ENCODE data around the gene FBXL14. TPM values are rescaled to one million over a fixed set of nuclear protein-coding genes. Genes with fewer than 3 reads are reported as not detected.

FBXL14 gene
- total RNA-seq, 2 donors from 2014 or later: 21.3 to 28.7 TPM

DNA sequence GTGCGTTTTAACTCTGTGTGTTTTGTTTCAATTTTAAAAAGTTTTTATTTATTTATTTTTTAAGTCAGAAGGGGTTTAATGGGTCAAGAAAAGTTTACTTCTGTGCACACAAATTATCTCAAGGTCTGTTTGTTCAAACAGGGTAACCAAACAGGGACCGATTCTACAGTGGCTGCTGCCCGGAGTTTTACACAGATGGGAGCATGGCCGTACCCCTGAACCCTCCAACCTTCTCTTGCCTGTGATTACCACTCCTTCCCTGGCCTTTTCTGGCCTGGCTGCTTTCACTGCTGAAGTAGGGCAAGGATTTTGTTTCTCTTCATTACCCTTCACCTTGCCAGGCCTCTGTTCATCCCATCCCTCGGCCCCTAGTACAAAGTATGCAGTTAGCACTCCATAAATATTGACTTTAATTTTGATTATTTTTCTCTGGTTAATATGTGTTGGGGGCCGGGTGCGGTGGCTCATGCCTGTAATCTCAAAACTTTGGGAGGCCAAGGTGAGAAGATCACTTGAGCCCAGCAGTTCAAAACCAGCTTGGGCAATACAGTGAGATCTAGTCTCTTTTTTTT, 15.8 kb upstream of the FBXL14 start:
- H3K36me3 ChIP-seq: no peaks in the 10 kb centered on the region
- no peaks in the 10 kb centered on the region for H3K27me3 ChIP-seq (replicated peaks; ENCODE audit: insufficient read depth)
- 62% methylated on average over 7 of the region's 7 CpGs for WGBS
- no peak overlapping the region for H3K4me3 ChIP-seq
- no peak for DNase-seq (ENCODE audit: low spot score)
- TF ChIP-seq POLR2AphosphoS5 (IDR thresholded peaks at IDR 0.05): no peak
- TF ChIP-seq, protein P1, sequence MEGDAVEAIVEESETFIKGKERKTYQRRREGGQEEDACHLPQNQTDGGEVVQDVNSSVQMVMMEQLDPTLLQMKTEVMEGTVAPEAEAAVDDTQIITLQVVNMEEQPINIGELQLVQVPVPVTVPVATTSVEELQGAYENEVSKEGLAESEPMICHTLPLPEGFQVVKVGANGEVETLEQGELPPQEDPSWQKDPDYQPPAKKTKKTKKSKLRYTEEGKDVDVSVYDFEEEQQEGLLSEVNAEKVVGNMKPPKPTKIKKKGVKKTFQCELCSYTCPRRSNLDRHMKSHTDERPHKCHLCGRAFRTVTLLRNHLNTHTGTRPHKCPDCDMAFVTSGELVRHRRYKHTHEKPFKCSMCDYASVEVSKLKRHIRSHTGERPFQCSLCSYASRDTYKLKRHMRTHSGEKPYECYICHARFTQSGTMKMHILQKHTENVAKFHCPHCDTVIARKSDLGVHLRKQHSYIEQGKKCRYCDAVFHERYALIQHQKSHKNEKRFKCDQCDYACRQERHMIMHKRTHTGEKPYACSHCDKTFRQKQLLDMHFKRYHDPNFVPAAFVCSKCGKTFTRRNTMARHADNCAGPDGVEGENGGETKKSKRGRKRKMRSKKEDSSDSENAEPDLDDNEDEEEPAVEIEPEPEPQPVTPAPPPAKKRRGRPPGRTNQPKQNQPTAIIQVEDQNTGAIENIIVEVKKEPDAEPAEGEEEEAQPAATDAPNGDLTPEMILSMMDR (IDR thresholded peaks at IDR 0.05): no peak
- TF ChIP-seq POLR2A (IDR thresholded peaks at IDR 0.05): no peak
- no peak overlapping the region for H3K27ac ChIP-seq
- intact Hi-C loops (cut with DNase I): no loop called here
- peaks cover 14% of the 10 kb centered on the region for H3K4me1 ChIP-seq (replicated peaks)
- no peaks in the 10 kb centered on the region for H3K9me3 ChIP-seq

DNA sequence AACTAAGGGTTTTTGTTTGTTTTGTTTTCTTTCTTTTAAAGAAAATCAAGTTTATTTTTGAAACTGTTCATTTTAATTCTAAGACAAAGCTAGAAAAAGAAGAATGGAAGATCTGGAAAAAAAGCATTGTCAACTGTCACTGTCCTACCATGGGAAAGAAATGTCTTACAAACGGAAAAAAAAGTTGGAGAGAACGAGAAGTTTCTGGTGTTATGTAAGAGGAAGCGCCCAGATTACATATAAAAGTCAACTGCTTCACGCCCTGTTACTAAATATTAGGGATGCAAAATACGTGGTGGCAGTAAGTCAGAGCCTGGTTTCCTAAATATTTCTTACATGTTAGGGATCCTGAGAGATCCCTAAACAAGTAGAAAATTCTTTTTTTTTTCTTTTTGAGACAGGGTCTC, 14.3 kb upstream of the FBXL14 start:
- 23% methylated on average over 5 of the region's 5 CpGs for WGBS
- intact Hi-C loops (cut with DNase I): no loop called here
- Histone ChIP-seq H3K4me3 (no peak overlapping the region), H3K9me3 (no peaks in the 10 kb centered on the region), H3K27ac (peak overlapping the region; percentile 73 to 92), H3K4me1 (replicated peaks) (peaks cover 18% of the 10 kb centered on the region), H3K36me3 (no peaks in the 10 kb centered on the region), H3K27me3 (replicated peaks; ENCODE audit: insufficient read depth) (no peaks in the 10 kb centered on the region)
- peak; percentile 78 for TF ChIP-seq POLR2AphosphoS5 (IDR thresholded peaks at IDR 0.05)
- TF ChIP-seq, protein P1 (IDR thresholded peaks at IDR 0.05): no peak
- peak; percentile 40 for DNase-seq (ENCODE audit: low spot score)

DNA sequence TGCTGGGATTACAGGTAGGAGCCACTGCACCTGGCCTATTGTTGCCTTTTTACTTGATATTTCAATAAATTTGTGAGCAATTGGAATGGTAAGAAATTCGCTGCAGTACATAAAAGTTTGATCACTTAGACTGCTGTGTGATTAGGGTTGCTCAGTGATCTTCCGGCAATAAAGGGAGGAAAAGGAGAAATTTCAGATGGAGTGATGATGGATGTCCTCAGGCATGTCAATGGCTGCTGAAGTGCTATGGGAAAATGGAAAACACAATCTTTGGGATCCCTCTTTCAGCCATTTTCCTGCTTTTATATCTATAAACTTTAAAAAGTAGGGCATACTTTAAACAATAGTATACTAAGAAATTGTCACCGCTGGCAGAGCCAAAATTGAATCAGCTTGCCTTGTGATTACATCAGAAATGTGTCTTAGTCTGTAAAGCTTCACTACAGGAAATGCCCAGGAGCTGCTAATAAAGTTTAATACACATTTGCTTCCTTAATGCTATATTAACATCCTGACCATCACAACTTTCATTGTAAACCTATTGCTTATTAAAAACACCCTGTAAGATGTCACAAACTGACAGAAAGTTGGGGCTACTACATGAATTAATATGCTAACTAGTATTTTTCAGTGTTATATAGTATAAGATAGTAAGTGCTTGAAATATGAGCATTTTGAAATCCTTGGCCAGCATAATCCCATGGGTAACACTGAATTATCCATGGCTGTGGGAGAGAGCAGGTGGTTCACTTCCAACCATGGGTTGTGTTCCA, 13.7 kb upstream of the FBXL14 start:
- Histone ChIP-seq H3K4me1 (replicated peaks) (peaks cover 18% of the 10 kb centered on the region), H3K36me3 (no peaks in the 10 kb centered on the region), H3K4me3 (no peak overlapping the region), H3K27me3 (replicated peaks; ENCODE audit: insufficient read depth) (no peaks in the 10 kb centered on the region), H3K27ac (peak overlapping the region; percentile 73 to 92), H3K9me3 (no peaks in the 10 kb centered on the region)
- TF ChIP-seq, protein P1 (IDR thresholded peaks at IDR 0.05): no peak
- intact Hi-C loops (cut with DNase I): no loop called here
- no peak for DNase-seq (ENCODE audit: low spot score)
- 76% methylated on average over 3 of the region's 3 CpGs for WGBS

DNA sequence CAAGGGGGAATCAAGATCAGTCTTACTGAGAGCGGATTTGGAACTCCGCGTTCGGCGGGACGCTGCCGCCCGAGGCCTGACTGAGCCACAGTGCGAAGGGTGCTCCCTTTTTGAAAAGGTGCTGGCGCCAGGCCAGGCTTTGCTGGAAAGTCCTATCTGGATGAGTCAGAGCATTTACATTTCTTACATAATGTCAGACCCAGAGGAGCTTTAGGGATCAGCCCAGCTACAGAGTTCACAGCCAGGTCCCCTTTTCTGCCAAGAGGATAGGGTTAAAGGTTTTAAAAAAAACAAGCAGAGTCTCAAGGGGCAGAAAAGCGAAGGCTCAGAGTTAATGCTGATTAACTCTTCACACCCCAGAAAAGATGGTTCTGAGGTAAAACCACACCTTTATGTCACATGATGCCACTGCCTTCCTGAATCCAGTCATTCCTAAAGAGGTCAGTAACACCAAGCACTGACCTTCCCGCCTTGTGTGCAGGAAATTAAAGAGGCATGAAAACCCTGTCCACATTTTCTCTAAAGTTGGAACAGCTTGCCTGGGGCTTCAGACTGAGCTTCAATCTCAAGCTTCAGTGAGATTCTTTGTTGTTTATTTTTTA, 11.7 kb upstream of the FBXL14 start:
- no peaks in the 10 kb centered on the region for H3K36me3 ChIP-seq
- H3K4me3 ChIP-seq: peak overlapping the region; percentile 17 to 33
- H3K9me3 ChIP-seq: no peaks in the 10 kb centered on the region
- intact Hi-C loops (cut with DNase I): no loop called here
- TF ChIP-seq POLR2A (IDR thresholded peaks at IDR 0.05): peak; percentile 63
- peak; percentile 83 for TF ChIP-seq POLR2AphosphoS5 (IDR thresholded peaks at IDR 0.05)
- TF ChIP-seq, protein P1 (IDR thresholded peaks at IDR 0.05): no peak
- H3K4me1 ChIP-seq (replicated peaks): peaks cover 18% of the 10 kb centered on the region
- 5% methylated on average over 12 of the region's 12 CpGs for WGBS
- peak overlapping the region; percentile 88 to 92 for H3K27ac ChIP-seq
- peak; percentile 95 for DNase-seq (ENCODE audit: low spot score)
- no peaks in the 10 kb centered on the region for H3K27me3 ChIP-seq (replicated peaks; ENCODE audit: insufficient read depth)

Data from prostate gland (tissue), 2 donors.